COLO829 (cell line): Measurements from ENCODE around the gene WBP1L.
A peak's percentile ranks its signal among the peaks of the same experiment; 100 is the strongest.
"Not testable (repeated sequence)": the region's sequence is repeated elsewhere in the genome, so short reads cannot be mapped to it uniquely, and the experiment has no call there.

Source experiments
- DNase-seq: peaks from one replicate; pipeline ENCODE4 v3.0.0; 2012; ENCODE audit warnings: low spot score

The WBP1L gene

DNA sequence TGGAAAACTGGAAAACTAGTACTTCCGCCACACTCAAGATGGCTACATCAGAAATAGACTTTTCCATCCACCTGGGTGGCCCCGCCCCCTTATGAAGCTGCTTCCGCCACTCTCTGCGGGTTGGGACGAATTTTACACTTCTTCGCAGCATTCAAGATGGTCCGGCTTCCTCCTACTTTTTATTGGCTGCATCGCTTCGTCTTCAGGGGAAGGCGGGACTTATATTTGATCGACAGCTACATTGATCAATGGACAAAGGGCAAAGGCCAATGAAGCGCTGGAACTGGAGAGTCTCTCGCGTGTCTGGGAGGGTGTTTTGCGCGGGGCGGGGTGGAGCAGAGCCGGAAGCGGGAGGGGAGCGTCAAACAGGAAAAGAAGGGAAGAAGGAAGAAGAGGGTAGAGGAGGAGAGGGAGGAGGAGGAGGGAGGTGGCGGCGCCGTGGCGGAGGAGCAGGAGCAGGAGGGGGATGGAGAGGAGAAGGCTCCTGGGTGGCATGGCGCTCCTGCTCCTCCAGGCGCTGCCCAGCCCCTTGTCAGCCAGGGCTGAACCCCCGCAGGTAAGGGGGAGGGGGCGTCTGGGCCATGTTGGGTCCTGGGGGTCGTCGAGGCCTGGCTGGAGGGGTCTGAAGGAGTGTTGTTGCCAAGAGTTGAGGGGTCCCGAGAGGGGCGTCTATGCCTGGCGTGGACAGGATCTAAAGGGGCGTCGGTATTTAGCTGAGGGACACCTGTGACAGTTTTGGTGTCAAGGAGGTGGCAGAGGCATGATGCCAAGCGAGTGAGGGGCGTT is at the start of gene WBP1L:
Gene WBP1L (plus strand): TSS at position 361 of the 786 bp plus-strand sequence. CDS start 106 bp downstream, at position 467.
- DNase-seq: peak; percentile 96

DNA sequence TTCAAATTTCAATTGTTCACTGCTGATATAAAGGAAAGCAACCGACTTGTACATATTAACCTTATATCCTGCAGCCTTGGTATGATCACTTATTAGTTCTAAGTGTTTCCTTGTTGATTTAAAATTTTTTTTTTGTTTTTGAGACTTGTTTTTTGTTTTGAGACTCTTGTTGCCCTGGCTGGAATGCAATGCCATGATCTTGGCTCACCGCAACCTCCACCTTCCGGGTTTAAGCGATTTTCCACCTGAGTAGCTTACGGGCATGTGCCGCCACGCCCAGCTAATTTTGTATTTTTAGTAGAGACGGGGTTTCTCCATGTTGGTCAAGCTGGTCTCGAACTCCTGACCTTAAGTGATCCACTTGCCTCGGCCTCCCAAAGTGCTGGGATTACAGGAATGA is 48.3 kb upstream of the WBP1L start:
- not testable (repeated sequence) for DNase-seq

DNA sequence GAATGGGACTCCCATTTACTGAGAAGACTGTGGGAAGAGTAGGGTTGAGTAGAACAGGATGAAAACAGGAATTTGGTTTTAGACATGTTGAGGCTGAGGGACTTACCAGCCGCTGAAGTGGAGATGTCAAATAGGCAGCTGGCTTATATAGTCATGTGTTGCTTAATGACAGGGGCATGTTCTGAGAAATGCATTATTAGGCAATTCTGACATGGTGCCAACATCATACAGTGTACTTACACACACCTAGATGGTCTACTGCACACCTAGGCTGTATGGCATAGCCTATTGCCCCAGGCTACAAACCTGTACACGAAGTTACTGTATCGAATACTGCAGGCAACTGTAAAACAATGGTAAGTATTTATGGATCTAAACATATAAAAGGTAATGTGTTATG is 47.0 kb upstream of the WBP1L start:
- no peak for DNase-seq

DNA sequence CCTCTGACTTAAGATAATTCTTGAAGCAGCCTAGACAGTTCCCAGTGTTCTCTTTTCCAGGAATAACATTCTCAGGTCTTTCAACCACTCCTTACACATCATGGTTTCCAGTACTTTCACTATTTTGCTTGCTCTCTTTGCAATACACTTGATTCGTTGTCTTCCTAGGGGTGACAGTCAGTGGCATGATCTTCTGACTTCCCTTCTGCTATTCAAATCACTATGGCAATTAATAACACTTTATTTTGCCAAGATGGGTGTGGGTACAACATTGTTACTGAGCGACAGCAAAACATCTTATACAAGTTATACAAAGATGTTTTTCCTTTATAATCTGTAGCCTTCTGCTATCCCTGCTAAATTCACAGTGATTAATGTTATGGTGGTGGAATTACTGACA is 44.9 kb upstream of the WBP1L start:
- DNase-seq: no peak

DNA sequence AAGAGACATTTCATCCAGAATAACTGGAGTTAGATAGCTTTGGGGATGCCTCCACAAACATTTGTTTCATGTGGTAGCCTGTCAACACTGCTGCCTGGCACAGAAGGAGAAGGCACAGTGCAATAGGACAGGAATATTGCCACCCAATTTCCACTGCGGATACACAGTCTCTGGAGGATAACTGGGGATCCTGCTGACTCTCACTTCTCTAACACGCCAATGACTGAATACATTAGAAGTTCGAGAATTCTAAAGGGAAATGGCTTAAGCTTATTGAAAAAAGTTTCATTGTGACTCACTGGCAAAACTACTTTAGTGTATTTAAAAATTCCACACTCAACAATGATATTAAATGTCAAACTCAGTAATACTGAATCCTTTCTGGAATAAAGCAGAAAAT is 42.5 kb upstream of the WBP1L start:
- no peak for DNase-seq

DNA sequence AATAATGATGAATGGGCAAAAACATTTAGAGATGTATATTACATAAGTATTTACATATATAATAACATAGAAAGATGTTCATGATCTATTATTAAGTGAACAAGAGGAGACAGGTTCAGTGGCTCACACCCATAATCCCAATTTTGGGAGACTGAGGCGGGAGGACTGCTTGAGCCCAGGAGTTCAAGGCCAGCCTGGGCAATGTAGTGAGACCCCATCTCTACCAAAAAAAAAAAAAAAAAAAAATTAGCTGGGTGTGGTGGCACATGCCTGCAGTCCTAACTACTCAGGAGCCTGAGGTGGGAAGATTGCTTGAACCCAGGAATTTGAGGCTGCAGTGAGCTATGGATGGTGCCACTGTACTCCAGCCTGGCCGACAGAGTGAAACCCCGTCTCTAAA is 42.0 kb upstream of the WBP1L start:
- no peak for DNase-seq

DNA sequence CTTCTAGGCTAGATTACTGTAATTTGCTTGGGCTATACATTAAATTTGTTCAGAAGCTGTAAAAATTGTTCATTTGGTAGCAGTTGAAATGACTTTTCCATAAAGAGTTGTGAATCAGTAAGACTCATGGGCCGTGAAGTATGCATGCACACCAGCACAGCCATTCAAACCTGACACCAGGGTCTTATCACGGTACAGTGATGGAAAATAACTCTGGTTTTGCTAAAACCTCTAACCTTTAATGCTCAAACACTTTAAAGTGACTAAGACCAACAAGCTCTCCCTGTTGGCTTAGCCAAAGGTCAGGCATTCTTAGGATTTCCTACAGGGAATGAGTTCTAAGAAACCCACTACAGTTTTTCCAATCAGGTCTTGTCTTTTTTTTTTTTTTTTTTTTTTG is 41.0 kb upstream of the WBP1L start:
- DNase-seq: no peak

DNA sequence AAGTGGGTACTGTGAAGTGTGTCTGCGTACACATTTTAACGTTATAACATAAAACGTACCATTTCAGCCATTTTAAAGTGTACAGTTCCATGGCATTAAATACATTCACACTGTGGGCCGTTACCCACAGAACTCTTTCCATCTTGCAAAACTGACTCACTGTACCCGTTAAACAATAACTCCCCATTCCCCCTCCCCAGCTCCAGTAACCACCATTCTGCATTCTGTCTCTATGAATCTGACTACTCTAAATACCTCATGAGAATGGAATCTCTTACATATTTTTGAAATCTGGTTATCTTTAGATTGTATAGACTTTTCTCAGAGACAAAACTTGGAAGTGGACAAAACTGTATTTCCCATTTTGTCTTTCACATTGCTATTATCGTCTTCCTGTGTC is 38.8 kb upstream of the WBP1L start:
- DNase-seq: no peak

DNA sequence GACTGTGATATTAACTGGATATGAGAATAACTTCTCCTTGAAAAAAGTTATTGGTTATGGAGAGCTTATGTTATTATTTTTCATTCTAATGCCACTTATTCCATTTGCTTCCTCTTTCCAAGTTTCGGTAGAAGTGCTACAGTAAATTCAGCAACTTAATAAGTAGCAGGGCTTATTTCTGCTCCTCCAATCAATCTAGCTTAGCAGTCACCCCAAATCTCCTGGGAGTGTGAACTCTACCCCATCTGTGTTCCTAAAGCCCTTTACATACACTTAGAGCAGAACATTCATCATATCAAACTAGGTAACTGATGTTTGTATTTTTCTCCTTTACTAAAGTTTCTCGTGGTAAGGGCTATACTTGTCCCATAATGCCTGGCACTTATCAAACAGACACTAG is 38.2 kb upstream of the WBP1L start:
- no peak for DNase-seq

DNA sequence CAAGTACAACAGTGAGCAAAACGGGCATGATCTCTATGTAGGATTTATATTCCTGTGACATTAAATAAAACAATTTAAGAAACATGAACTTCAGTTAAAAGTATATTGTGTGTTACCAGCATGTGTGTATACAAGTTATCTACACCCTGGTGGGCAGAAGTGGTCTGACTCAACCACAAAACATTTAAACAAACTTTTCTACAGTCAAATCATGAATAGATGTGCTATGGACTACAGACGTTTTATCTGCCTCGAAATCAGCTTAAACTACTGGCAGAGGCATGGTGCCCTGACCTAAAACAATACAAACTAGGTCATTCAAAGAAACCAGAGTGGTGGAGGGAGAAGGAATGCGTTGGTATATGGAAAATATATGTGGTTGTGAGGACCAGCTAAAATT is 33.1 kb upstream of the WBP1L start:
- peak; percentile 66 for DNase-seq

DNA sequence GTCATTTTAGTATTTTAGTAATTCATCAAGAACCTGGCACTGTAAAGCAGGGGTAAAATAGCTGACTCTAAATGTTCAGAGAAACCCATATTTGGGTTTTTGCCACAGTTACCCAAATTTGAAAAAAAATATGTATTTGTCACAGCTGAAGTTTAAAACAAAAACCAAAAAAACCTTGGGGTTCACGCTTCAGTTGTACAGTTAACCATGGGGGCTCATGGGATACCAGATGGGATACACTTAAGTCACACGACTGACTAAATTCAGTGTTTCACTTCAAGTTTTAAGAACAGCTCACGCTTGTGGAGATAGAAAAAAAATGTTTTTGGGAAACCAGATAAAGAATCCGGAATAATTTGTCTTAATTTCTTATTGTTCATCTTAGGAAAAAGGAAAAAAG is 31.7 kb upstream of the WBP1L start:
- DNase-seq: no peak

DNA sequence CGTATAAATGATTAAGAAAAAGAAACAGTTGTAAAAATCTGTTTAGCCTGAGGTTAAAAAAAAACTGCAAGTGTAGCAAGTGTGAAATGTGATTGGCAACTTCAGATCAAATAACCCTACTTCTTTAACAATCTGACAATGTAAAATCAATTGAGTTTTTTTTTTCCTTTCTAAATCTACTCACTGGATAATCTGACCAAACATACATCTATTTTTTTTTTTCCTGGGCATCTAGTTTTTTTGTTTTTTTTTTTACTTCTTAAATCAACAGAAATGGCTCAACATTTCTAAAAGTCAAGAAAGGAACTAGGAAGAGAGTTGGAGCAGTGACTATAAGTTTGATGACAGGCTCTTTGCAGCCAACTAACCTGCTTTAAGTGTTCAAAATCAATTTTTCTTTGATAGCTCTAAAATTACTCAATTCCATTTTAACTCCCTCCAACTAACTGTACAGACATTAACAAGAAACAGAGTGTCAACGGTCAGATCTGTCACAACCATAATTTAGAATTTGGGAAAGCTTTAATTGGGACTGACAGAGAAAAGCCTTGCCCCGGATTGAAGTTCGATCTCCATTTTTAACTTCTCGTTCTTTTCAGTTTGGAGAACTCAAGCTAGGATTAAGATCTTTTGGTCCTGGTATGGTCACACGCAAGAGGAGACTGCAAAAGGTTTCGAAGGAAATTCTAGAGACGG is 30.8 kb upstream of the WBP1L start:
- no peak for DNase-seq

DNA sequence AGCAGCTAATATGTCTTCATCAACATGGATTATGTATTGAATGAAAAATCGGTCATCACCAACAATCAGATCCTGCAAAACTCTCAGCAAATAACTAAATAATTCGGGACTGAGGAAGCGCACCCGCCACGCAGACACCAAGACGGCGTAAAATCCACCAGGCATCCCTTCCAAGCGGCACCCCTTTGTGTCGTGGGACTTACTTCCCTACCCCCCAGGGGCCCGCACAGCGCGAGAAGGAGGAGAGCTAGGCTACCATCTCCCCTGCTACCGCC is 30.3 kb upstream of the WBP1L start:
- DNase-seq: no peak

DNA sequence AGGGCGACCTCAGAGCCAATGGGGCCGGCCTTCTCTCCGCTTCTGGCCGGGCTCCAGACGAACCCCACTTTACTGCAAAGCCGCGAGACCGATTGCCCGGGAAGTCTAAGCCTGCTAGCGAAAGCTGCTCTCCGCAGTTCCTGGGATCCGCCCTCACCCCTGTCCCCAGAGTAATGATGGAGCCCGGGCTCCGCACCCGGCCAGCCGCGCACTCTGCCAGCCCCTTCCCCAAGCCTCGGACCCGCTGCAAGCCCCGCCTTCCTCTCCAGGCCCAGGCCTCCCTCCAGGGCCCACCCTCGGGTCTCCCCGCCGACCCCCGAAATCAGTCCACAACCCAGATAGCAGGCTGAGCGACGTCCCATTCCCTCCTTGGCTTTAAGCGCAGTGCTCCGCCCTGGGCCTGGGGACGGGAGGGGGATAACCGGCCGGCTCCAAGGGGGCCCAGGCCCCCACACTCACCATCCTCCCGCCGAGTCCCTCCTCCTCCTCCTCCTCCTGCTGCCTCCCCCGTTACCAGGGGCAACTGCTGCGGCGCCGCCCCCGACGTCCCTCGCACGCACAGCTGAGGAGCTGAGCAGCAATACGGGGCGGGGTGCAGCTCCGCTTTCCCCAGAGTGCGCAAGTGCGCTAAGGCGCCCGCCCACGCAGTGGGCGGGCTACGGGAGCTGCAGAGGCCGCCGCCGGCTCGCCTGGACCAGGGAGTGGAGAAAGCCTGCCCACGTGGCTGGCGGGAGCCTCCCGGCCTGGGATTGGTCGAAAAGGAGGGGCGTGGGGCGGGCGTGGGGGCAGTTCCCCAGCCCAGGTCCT is 29.7 kb upstream of the WBP1L start, which contains the start of gene ARL3:
Gene ARL3 (minus strand): TSS at position 584 of the 807 bp plus-strand sequence. CDS start 122 bp downstream, at position 462.
- DNase-seq: peak; percentile 92

DNA sequence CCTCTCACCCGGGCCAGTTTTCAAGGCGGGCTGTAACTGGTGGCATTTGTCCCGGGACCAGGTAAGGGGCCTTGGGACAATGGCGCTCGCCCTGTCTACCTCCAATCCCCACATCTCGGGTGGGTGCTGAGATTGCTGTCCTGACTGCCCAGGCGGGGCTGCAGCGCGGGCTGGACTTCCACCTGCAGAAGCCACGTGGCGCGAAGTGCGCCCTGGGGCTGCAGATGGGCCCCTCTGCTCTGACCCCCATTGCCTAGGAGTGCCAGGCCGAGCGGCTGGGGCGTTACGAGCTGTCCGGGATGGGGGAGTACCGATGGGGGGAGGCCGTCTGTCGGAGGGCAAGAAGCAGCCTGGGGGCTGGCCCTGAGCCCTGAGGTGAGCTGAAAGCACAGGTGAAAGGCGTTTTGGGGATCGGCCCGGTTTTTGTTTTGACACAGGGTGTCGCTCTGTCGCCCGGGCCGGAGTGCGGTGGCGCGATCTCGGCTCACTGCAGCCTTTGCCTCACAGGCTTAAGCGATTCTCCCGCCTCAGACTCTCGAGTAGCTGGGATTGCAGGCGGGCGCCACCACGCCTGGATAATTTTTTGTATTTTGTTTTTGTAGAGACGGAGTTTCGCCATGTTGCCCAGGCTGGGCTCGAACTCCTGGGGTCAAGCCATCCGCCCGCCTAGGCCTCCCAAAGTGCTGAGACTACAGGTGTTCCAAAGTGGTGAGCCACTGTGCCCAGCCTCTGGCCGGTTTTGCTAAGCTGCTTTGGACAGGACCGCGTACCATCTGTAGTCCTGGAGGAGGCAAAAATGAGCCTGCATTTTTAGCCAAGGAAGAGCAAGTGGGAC is 28.9 kb upstream of the WBP1L start, which contains the start of gene SFXN2:
Gene SFXN2 (plus strand): TSS at position 16 of the 835 bp plus-strand sequence. CDS start 12,001 bp downstream, outside the sequence.
- DNase-seq: no peak

DNA sequence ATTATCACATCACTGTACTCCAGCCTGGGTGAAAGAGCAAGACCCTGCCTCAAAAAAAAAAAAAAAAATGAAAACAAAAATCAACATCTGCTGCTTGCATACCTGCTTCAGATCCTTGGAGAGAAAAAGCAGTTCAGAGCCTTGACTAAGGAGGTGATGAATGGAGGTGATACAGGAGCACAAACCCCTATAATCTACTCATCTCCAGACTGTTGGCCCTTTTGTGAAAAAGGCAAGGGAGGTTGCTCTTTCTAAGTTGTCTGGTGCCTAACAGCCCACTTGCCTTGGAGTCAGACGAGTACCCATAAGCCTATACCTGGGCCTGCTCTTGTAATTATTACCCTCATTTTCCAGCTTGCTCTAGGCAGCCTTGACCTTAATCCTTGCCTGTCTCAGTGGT is 27.9 kb upstream of the WBP1L start:
- no peak for DNase-seq

DNA sequence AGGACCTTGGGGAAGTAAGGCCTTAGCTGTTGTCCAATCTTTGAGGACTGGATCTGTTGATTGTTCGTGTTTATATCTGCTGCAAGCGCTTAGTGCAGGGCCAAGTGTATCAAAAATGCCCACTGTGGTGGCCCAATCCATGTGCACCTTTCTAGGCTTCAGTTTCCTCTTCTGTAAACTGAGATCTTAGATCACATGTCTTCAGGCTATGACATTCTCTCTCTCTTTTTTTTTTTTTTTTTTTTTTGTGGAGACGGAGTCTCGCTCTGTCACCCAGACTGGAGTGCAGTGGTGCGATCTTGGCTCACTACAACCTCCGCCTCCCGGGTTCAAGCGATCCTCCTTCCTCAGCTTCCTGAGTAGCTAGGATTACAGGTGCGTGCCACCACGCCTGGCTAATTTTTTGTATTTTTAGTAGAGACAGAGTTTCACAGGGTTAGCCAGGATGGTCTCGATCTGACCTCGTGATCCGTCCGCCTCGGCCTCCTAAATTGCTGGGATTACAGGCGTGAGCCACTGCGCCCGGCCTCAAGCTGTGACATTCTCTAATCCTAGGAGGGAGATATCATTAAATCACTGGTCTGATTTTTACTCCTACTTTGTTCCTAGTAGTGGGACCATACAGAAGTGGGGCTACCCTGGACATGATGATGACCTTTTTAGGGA is 26.7 kb upstream of the WBP1L start:
- not testable (repeated sequence) for DNase-seq

DNA sequence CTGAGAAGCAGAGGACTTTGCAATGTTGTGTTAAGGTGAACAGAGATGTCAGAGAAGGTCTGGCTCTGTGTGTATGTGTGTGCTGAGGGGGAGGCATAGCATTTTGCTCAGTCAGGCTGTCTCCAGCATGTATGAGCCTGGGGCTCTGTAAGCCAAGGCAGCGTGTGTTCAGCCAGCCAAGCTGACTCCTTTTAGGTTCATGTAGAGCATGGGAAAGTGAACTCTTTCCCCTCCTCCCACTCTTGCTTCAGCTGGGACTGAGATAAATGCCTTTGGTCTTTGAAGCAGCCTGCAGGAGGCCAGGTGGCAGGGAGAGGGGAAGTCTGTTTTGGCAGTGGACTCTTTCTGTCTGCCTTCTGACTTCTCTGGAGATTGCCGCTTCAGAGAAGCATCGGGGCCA is 25.5 kb upstream of the WBP1L start:
- no peak for DNase-seq

DNA sequence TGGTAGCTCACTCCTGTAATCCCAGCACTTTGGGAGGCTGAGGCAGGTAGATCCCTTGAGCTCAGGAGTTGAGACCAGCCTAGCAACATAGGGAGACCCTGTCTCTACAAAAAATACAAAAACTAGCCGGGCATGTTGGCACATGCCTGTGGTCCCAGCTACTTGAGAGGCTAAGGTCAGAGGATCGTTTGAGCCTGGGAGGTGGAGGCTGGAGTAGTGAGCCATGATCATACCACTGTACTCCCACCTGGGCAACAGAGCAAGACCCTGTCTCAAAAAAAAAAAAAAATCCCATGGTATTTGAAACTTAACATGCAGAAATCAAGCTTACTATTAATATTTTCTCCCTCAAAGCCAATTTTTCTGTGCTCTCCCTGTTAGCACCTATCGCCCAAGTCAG is 23.4 kb upstream of the WBP1L start:
- DNase-seq: no peak

DNA sequence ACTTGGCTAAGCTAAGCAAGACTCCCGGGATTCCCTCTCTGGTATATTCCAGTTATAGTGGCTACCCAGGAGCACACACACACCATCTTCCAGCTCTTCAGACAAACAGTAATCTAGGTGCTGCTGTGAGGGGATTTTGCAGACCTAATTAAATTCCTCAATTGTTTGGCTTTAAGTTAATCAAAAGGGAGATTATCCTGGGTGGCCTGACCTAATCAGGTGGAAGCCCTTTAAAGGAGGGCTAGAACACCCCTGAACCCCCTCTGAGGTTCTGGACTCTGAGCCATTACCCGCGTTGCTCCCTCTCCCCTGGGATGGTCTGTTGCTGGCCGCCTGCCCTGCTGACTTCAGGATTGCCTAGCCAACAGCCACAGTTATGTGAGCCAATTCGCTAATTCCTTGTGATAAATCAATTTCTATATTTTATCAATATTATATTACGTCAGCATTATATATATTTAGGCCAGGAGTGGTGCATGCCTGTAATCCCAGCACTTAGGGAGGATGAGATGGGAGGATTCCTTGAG is 22.9 kb upstream of the WBP1L start:
- DNase-seq: no peak

DNA sequence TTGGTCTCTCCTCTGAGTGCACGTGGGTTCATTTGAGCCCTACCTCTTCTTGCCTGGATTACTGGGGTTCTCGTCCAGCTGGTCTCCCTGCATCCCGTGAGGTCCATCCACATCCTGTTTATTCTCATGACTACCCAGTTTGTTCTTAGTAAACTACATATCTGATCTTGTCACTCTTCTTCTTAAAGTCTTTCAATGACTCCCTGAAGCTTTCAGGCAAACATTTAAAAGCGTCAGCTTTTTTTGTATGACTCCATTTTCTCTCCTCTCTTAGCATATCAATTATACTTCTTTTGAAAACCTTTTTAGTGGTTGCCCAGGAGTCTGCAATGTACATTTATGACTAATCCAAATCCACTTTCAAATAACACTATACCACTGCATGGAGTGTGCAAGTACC is 21.8 kb upstream of the WBP1L start:
- DNase-seq: no peak
